NCI-H345 (cell line): ENCODE measurements around the gene RPS6KA5.
"Not testable (repeated sequence)": the region's sequence is repeated elsewhere in the genome, so short reads cannot be mapped to it uniquely, and the experiment has no call there.

Experiments
- DNase-seq: peaks from one replicate; lab custom pipeline; 2025; lab: John Stamatoyannopoulos, UW

RPS6KA5 gene

DNA sequence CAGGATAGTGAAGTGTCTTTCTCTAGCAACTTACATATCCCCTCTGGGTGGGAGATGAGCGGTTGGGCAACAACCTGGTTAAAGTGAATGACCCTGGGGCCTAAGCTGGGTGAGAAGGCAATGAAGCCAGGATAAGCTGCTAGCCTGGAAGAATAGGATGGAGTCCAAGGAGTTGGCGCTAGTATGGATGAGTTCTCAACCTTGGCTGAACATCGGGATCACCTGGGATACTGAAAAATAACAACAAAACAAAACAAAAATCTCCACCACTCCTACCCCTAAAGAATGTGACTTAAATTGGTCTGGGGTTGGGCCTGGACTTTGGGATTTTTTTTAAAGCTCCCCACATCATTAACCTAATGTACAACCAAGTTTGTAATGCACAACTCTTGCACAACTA, 4.8 kb upstream of the RPS6KA5 start:
- no peak for DNase-seq

GRCh38 chr14:91063119-91063518, 2.7 kb upstream of the RPS6KA5 start:
- DNase-seq, result no peak

DNA sequence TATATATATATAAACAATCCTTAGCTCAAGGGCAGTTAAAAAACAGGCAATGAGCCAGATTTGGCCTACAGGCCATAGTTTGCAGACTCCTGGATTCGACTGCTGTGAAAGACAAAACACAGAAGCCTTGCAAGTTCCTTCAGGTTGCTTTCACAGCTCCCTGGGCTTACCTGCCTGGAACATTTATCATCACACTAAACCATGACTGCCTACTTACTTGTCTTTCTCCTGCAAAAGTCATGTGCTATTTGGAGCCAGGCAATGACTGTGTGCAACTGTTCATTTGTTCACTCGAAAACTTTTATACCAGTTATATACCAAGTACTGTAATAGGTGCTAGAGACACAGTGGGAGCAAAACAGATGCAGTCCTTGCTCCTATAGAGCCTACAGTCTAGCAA, 2.2 kb upstream of the RPS6KA5 start:
- no peak for DNase-seq

GRCh38 chr14:91061056-91061887, 831 bp upstream of the RPS6KA5 start:
- DNase-seq, result no peak

- DNase-seq, result peak; percentile 69
These were observed 678 bp downstream of the RPS6KA5 start for GRCh38 chr14:91059576-91060350.

DNA sequence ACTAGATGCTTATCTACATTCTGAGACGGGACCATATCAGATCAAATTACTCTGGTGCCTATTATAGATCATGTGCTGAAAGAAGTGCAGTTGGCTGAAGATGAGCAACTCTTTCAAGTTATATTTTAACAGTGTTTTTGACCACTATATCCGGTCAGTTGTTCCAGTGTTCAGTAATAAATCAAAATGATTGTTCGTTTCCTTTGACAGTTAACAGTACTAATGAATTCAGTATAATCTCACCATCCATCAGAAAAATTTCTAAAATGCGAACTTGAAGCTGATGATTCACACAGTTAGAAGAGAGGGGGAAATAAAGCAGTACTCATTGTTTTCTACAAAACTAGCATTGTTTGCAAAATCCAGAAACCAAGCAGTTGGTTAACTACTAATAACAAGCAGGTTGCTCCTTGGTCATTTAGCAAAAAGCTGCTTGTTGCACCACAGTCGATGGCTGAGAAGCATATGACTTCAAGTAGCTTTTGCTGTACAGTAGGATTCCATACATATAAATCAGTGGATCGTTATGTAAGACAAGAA, 2.3 kb downstream of the RPS6KA5 start:
- DNase-seq, result no peak

DNA sequence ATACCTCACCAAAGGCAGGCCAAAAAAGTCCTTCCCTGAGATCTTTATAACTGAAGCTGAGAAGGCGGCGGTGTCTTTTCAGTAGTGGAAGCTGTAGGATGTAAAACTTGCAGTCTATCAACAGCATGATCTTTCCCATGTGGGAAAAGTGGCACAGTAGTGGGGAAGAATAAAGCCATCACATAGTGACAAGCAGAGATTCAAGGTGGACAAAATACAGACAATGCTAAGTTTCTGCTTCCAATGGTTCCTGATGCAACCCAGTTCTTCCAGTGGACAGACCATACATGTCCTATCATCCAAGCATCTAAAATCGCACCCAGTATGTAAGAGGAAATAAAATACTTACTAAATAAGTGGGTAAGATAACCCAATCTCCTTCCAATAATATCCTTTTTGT, 4.1 kb downstream of the RPS6KA5 start:
- no peak for DNase-seq

DNA sequence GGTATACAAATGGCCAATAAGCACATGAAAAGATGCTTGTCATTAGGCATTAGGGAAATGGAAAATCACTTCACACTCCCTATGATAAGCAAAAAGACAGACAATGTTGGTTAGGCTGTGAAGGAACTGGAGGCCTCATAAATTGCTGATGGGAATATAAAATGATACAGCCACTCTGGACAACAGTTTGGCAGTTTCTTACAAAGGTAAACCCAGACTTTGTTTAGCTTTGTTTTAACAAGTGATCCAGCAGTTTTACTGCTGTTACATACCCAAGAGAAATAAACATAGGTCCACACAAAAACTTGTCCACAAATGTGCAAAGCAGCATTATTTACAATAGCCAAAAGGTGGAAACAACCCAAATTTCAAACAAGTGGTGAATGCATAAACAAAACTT, 5.4 kb downstream of the RPS6KA5 start:
- no peak for DNase-seq

GRCh38 chr14:91048676-91049075, 11.8 kb downstream of the RPS6KA5 start:
- DNase-seq, result no peak

- DNase-seq, result no peak
These were observed 12.2 kb downstream of the RPS6KA5 start for GRCh38 chr14:91048265-91048664.

DNA sequence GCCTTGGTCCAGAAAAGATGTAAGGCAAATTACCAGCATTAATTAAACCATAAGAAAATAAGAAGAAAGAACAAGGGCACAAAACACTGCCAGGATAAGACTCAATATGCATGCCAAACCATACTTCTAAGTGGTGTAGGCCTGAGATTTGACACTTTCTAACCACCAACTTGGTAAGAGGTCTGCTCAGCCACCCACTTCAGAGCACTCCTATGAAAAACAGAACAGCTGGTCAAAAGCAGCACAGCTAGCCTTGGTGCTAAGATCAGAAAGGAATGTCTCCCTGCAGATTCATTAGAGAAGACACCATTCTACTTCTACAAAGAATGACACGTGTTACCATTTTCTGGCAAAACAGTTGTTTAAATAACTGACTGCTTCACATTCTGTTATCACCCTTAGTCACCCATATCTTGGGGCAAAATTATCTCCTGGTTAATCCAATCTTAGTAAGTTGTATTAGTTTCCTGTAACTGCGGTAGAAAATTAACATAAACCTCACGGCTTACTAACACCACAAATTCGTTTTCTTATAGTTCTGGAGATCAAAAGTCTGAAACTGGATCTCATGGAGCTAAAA, 13.2 kb downstream of the RPS6KA5 start:
- no peak for DNase-seq

GRCh38 chr14:91046488-91047072, 13.9 kb downstream of the RPS6KA5 start:
- no peak for DNase-seq

DNA sequence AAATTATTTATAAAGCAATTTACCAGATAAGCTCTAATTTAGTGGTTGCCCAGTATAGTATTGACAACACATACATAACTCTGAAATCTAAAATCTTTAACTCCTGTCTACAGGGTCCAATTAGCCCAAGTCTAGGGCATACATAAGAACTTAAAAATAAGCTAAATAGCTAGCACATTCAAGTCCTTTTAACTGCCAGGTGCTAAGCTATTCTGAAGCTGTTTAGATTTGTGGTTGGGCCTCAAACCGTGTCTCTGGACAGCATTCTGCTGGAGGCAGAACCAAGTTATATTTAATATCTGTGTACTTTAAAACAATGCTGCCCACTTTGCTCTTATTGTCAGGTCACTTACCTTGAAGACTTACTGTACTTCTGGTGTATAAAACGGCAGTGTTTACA, 19.0 kb downstream of the RPS6KA5 start:
- peak; percentile 16 for DNase-seq

DNA sequence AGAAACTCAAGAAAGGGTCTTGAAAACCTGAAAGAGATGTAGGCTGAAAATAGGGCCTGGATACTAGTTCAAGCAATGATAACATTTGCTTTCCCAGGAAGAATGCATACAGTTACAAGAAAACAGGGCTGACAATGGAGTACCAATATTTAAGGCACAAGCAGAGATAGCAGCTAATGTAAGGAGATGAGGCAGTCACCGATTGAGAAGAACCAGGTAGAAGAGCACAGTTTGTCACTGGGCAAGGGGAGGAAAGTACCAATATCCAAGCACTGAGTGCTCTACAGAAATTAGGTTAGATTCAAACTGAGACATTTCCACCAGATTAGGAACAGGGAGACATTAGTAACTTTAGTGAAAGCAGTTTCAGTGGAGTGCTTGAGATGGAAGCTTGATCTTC, 19.9 kb downstream of the RPS6KA5 start:
- DNase-seq, result no peak

DNA sequence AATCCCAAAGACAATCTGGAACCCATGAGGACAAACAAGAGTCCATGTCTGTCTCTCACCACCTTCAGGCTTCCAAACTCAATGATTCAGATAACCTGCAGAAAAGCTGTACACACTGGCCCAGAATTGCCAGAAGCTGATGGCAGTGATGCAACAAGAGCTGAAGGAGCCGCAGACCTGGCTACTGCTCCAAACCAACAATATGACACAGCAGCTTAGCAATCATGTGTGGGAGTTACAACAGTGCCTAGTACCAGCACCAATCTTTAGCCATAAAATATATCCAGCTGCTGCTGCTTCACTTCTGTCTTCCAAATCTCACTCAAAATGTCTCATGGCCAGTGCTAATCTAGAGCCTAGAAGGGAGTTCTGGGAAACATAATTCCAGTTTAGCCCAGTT, 22.0 kb downstream of the RPS6KA5 start:
- DNase-seq, result no peak

DNA sequence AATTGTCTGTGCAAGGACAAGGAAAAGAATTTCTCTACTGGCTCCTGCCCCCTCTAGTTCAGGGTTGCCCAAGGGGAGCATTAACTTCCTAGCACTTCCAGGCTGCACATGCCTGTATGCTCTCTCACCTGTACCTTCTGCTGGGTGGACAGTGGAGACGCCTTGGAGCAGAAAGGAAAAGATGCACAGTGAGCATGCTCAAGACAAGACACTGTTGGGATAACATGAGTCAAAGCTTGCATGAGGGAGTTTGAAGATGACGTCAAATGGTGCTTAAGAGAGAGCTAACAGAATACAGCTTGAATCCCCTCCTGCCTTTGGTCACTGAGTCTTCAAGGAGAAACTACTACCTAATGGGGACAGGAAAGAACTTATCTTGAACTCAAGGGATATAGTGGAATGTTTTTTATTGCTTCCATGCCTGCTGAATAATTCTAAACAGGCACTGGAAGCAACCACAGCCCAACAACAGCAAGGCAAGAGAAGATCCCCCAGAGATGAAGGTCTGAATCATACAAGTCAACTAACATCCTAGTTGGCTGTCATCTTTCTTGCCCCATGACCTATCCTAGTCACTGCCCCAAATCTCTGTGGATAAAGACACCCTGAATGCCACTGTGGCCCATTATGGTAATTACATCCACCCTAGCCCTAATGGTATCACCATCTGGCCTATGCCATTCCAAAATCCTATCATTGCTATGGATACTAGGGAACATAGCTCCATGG, 23.5 kb downstream of the RPS6KA5 start:
- no peak for DNase-seq

- DNase-seq, result no peak
These were observed 24.6 kb downstream of the RPS6KA5 start for GRCh38 chr14:91035855-91036254.

DNA sequence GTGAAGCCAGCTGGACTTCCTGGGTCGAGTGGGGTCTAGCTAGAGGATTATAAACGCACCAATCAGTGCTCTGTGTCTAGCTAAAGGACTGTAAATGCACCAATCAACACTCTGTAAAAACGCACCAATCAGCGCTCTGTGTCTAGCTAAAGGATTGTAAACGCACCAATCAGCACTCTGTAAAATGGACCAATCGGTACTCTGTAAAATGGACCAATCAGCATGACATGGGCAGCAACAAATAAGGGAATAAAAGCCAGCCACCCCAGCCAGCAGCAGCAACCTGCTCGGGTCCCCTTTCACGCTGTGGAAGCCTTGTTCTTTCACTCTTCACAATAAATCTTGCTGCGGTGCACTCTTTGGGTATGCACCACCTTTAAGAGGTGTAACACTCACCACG, 26.1 kb downstream of the RPS6KA5 start:
- not testable (repeated sequence) for DNase-seq

GRCh38 chr14:91032248-91032647, 28.2 kb downstream of the RPS6KA5 start:
- DNase-seq, result no peak

DNA sequence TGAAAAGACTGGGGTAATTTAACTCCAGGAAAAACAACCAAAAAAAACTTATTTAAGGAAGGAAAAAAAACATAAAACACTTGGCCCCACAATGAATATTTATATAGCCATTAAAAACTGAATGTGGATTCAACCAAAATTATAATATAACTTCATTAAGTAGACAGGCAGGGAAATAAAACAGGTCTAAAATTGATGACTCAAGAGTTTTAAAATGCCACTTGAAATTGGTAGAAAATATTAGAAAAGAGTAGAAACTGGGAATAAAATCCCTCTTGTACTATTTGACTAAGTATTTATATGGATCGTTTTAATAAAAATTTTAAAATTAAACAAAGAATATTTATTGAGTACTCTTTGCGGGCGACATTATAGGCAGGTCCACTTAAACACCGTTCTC, 28.8 kb downstream of the RPS6KA5 start:
- no peak for DNase-seq

- DNase-seq, result no peak
These were observed 30.8 kb downstream of the RPS6KA5 start for GRCh38 chr14:91029456-91030217.
